ENCODE results near the gene C10orf62. TPM values are rescaled to one million over a fixed set of nuclear protein-coding genes. Genes with fewer than 3 reads are reported as not detected.

C10orf62 gene
- total and polyA plus RNA-seq, 2 of the 8 experiments (the other 6 are each of a cell fraction or from before 2014, with no cell fraction given): 0.05 TPM; not detected in 1

DNA sequence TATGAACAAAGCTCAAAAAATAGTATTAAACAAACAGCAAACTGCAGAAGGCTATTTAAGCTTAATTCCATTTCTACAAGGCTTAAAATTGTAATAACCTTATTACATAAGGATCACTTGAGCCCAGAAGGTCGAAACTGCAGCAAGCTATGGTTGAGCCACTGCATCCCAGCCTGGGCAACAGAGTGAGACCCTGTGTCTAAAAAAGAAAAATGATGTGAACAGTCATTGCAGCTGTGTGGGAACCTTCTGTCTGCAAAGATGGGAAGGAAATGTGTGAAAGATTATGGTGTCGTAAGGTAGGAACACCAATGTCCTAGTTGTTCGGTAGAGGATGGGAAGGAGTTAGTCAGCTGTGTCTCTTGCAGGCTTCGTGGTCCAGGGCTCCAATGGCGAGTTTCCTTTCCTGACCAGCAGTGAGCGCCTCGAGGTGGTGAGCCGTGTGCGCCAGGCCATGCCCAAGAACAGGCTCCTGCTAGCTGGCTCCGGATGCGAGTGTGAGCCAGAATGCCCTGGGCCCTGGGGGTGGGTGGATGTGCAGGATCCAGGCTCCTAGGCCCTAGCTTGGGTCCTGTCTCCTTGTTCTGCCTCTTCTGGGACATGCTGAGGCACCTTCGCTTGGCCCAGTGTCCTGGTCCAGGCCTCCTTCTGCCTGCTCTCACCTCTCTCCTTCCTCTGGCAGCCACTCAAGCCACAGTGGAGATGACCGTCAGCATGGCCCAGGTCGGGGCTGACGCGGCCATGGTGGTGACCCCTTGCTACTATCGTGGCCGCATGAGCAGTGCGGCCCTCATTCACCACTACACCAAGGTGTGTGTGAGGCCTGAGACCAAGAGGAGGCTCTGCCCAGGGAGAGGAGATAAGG lies 9.1 kb downstream of the C10orf62 start:
- no peak overlapping the region for H4K91ac ChIP-seq (replicated peaks; ENCODE audit: insufficient read length, low read length)
- H3K27me3 ChIP-seq (replicated peaks in 1 of 4; ENCODE audit: control insufficient read depth in 3 of 4, extremely low read depth in 1 of 4, insufficient read depth in 3 of 4, low read length in 3 of 4): no peaks in the 10 kb centered on the region
- H2BK12ac ChIP-seq (ENCODE audit: low read depth, low read length): 0 out of 2 replicates have a peak overlapping the region, but pooled peaks have one; percentile 39
- H3K18ac ChIP-seq (ENCODE audit: extremely low read depth, low read length): no peak overlapping the region
- H3K4ac ChIP-seq (replicated peaks; ENCODE audit: insufficient read length, low read depth, low read length): no peak overlapping the region
- no peaks in the 10 kb centered on the region for H4K20me1 ChIP-seq (replicated peaks in 1 of 2; ENCODE audit: control insufficient read depth in 1 of 2, insufficient read depth in 2 of 2, low read length in 2 of 2)
- ChIA-PET CTCF (ENCODE audit: partially characterized antibody) (interaction anchor here (0.8 to 4.3 kb wide), 11 partner anchors 9 to 134 kb away, joined by 3 to 24 read pairs (median 4); partner anchors contain the start of genes ANKRD2, C10orf62 and HOGA1), POLR2A (ENCODE audit: partially characterized antibody) (interaction anchor here (0.9 to 1.1 kb wide), 3 partner anchors 11 to 137 kb away, joined by 3 read pairs; no protein-coding TSS in a partner anchor)
- no peak overlapping the region for H4K5ac ChIP-seq (ENCODE audit: insufficient read length, low read depth, low read length)
- no peak overlapping the region for H2BK120ac ChIP-seq (replicated peaks; ENCODE audit: low read depth, low read length)
- no peak overlapping the region for H2AFZ ChIP-seq (ENCODE audit: low read length)
- no peak overlapping the region for H3K4me3 ChIP-seq (ENCODE audit: extremely low read depth in 1 of 4, insufficient read depth in 2 of 4, low read depth in 3 of 4, low read length in 4 of 4)
- no peak overlapping the region for H2BK20ac ChIP-seq (ENCODE audit: low read length)
- no peak overlapping the region for H2BK15ac ChIP-seq (ENCODE audit: low read length)
- no peaks in the 10 kb centered on the region for H3K36me3 ChIP-seq (ENCODE audit: control insufficient read depth in 2 of 4, insufficient read depth in 4 of 4, low read length in 3 of 4)
- H3K9me3 ChIP-seq (ENCODE audit: insufficient read depth in 2 of 2, low read depth in 1 of 2, low read length in 1 of 2): no peaks in the 10 kb centered on the region
- no peak for TF ChIP-seq GTF2F1 (IDR thresholded peaks at IDR 0.05; ENCODE audit: borderline replicate concordance, low read depth, low read length)
- no peak for TF ChIP-seq TEAD4 (IDR thresholded peaks at IDR 0.05; ENCODE audit: low read depth, low read length)
- TF ChIP-seq RFX5 (IDR thresholded peaks at IDR 0.05; ENCODE audit: borderline replicate concordance, low read depth, low read length): no peak
- H2AK5ac ChIP-seq (ENCODE audit: low read depth, low read length): no peak overlapping the region
- no peak overlapping the region for H4K8ac ChIP-seq (ENCODE audit: extremely low read depth, insufficient read depth, low read length)
- no peak for DNase-seq (ENCODE audit: low read depth in 1 of 2, low spot score in 2 of 2)
- no peak overlapping the region for H3K23ac ChIP-seq (ENCODE audit: insufficient read length)
- no peak overlapping the region for H3K9ac ChIP-seq (replicated peaks in 1 of 4; ENCODE audit: extremely low read depth in 1 of 4, low read depth in 3 of 4, low read length in 3 of 4)
- FAIRE-seq: no peak
- H3K23me2 ChIP-seq (ENCODE audit: low read depth, low read length): no peaks in the 10 kb centered on the region
- peak overlapping the region; percentile 24; the same call in 1 of the 2 replicates for H2BK5ac ChIP-seq (ENCODE audit: low read depth, low read length)
- no peak overlapping the region for H3K56ac ChIP-seq (replicated peaks; ENCODE audit: insufficient read length, low read depth, low read length)
- no peaks in the 10 kb centered on the region for H3K79me2 ChIP-seq (ENCODE audit: control insufficient read depth in 1 of 2, insufficient read depth in 2 of 2, low read length in 2 of 2)
- H3K27ac ChIP-seq (ENCODE audit: low read depth, low read length): no peak overlapping the region
- H3K4me2 ChIP-seq (ENCODE audit: insufficient read depth in 1 of 2, low read depth in 2 of 2, low read length in 2 of 2): no peak overlapping the region
- no peak overlapping the region for H3K14ac ChIP-seq (ENCODE audit: insufficient read length)
- no peaks in the 10 kb centered on the region for H3K79me1 ChIP-seq (ENCODE audit: low read depth, low read length)
- WGBS, 2 experiments (ENCODE audit: extremely low coverage in 1 of 2, insufficient coverage in 1 of 2, insufficient read length in 1 of 2, insufficient replicate concordance in 2 of 2, low coverage in 1 of 2, low lambda C conversion rate in 2 of 2, missing lambda C conversion rate in 1 of 2): 92% methylated on average over 19 of the region's 19 CpGs; no CpG with 5 or more reads in 1 of the 2 experiments
- peaks cover 0 to 2% (median under 1%) of the 10 kb centered on the region in 4 experiments; a peak in 1 of 7 replicates for H3K4me1 ChIP-seq (replicated peaks in 1 of 4; ENCODE audit: control insufficient read depth in 3 of 4, insufficient read depth in 4 of 4, low read length in 3 of 4)
